Panc1 (cell line): Measurements from ENCODE around the gene CGNL1. TPM values are rescaled to one million over a fixed set of nuclear protein-coding genes. Genes with fewer than 3 reads are reported as not detected.

Experiments
- ATAC-seq: fragments of 200-7000 bp; cut with Tn5 transposase; 2 replicates; pipeline ENCODE4 v1.9.1; 2020; ENCODE audit warnings: mild to moderate bottlenecking, moderate library complexity
- BruUV-seq: library from RNA; stranded (reverse); fragments of 400-500 nt; replicated peaks from 2 replicates; lab custom pipeline; 2021; lab: Mats Ljungman, UMichigan
- CTCF ChIA-PET: fragments of 300-600 bp; sonication (Branson Sonifier 250); formaldehyde crosslinking; loops from one replicate; lab custom pipeline; 2022; ENCODE audit warnings: antibody characterized with exemption; lab: Charles Lee
- POLR2A ChIA-PET: fragments of 300-600 bp; sonication (Branson Sonifier 250); formaldehyde crosslinking; loops from one replicate; lab custom pipeline; 2022; ENCODE audit warnings: antibody characterized with exemption; lab: Charles Lee
- DNase-seq: peaks from one replicate; pipeline ENCODE4 v3.0.0-alpha.2; 2010; ENCODE audit warnings: low read depth, low spot score
- H3K27ac ChIP-seq: 2 replicates; pipeline ENCODE4 v1.5.1; 2011; ENCODE audit warnings: mild to moderate bottlenecking, low read length, inconsistent platforms
- H3K27me3 ChIP-seq: fragments of 200-500 bp; sonication (Bioruptor generic); 2 replicates; pipeline ENCODE4 v1.6.0; 2014; ENCODE audit warnings: low read length, inconsistent platforms; ENCODE audit not compliant: control insufficient read depth, insufficient read depth
- H3K36me3 ChIP-seq: fragments of 200-500 bp; sonication (Bioruptor generic); 2 replicates; pipeline ENCODE4 v1.5.1; 2014; ENCODE audit warnings: inconsistent platforms, mild to moderate bottlenecking, low read length, moderate library complexity; ENCODE audit not compliant: control insufficient read depth, insufficient read depth
- H3K4me1 ChIP-seq: 2 replicates; pipeline ENCODE4 v1.5.1; 2011; ENCODE audit warnings: inconsistent platforms, mild to moderate bottlenecking, low read length, moderate library complexity; ENCODE audit not compliant: control insufficient read depth, insufficient read depth
- H3K4me3 ChIP-seq, 2 experiments: 2 replicates each; pipeline ENCODE4 v1.5.1; 2011 to 2012; ENCODE audit warnings: low read depth in 2 of 2, low read length in 2 of 2, mild to moderate bottlenecking in 2 of 2, inconsistent platforms in 1 of 2, moderate library complexity in 1 of 2
- H3K9me3 ChIP-seq: fragments of 200-500 bp; sonication (Bioruptor generic); 2 replicates; pipeline ENCODE4 v1.5.1; 2014; ENCODE audit warnings: low read depth, mild to moderate bottlenecking, inconsistent platforms, low read length, moderate library complexity; ENCODE audit not compliant: control insufficient read depth, insufficient read depth
- CTCF ChIP-seq: fragments of 450-650 bp; IDR thresholded peaks from 2 replicates; pipeline ENCODE4 v1.5.1; 2017; ENCODE audit warnings: mild to moderate bottlenecking
- POLR2AphosphoS5 ChIP-seq: IDR thresholded peaks from 2 replicates; pipeline ENCODE4 v1.6.1; 2012; ENCODE audit warnings: mild to moderate bottlenecking, low read depth, low read length, moderate library complexity
- REST ChIP-seq, 2 experiments: IDR thresholded peaks; 2 replicates each; pipeline ENCODE4 v1.6.1; 2011 to 2012; ENCODE audit warnings: low read depth in 2 of 2, control low read depth in 1 of 2, low read length in 1 of 2, mild to moderate bottlenecking in 1 of 2, moderate library complexity in 1 of 2; ENCODE audit not compliant: insufficient read depth in 1 of 2
- SIN3A ChIP-seq: IDR thresholded peaks from 2 replicates; pipeline ENCODE4 v1.6.1; 2012; ENCODE audit warnings: low read depth, mild to moderate bottlenecking, low read length, moderate library complexity, borderline replicate concordance; ENCODE audit not compliant: insufficient read depth
- TCF7L2 ChIP-seq: IDR thresholded peaks from 2 replicates; pipeline ENCODE4 v1.6.1; 2011; ENCODE audit warnings: mild to moderate bottlenecking, low read depth, low read length, inconsistent platforms
- in situ Hi-C: cut with HindIII; loops from 2 replicates; pipeline ENCODE4 v1.10.0; 2016; ENCODE audit warnings: low sequenced_read_pairs, low pct_unique_long_range_greater_than_20kb
- intact Hi-C: fragments of 100-400 bp; cut with micrococcal nuclease; formaldehyde crosslinking; loops from one replicate; pipeline ENCODE4 v1.10.0; 2022; ENCODE audit not compliant: unreplicated experiment
- total RNA-seq: library from RNA; stranded (reverse); gene quantifications from one replicate; pipeline ENCODE4 v1.2.1, GENCODE V29; 2021; ENCODE audit not compliant: unreplicated experiment

The CGNL1 gene
- total RNA-seq, 1 experiment from 2014 or later, result 3.5 TPM

- H3K9me3 ChIP-seq, result no peaks in the 10 kb centered on the region
- no peaks in the 10 kb centered on the region for H3K36me3 ChIP-seq
- intact Hi-C loops, result no loop called here
- POLR2A ChIA-PET, result no interaction called here
- BruUV-seq, result no TSS peak
- H3K4me3 ChIP-seq, result no peak overlapping the region
- CTCF ChIA-PET, result interaction anchor here (0.5 kb wide), 1 partner anchor 116 kb away, joined by 3 read pairs; no protein-coding TSS in a partner anchor
- peaks cover 3% of the 10 kb centered on the region; the same call in 1 of the 2 replicates for H3K27me3 ChIP-seq
- no peaks in the 10 kb centered on the region for H3K4me1 ChIP-seq
- TF ChIP-seq SIN3A (no peak), TCF7L2 (no peak), POLR2AphosphoS5 (no peak), REST (IDR thresholded peaks at IDR 0.05; ENCODE audit: insufficient read depth in 1 of 2, low read depth in 2 of 2, low read length in 1 of 2) (no peak), CTCF (no peak)
- DNase-seq (no peak), ATAC-seq (no peak)
- no peak overlapping the region for H3K27ac ChIP-seq
- in situ Hi-C loops, result no loop called here
These were observed 87.1 kb downstream of the CGNL1 start for GRCh38 chr15:57463360-57463759.

GRCh38 chr15:57464480-57464879, 88.2 kb downstream of the CGNL1 start:
- intact Hi-C loops, result no loop called here
- Histone ChIP-seq H3K36me3 (no peaks in the 10 kb centered on the region), H3K27me3 (peaks cover 3% of the 10 kb centered on the region; the same call in 1 of the 2 replicates), H3K27ac (no peak overlapping the region), H3K4me1 (no peaks in the 10 kb centered on the region), H3K9me3 (no peaks in the 10 kb centered on the region), H3K4me3 (no peak overlapping the region)
- ATAC-seq (no peak), DNase-seq (no peak)
- CTCF ChIA-PET, result no interaction called here
- in situ Hi-C loops, result no loop called here
- no peak for TF ChIP-seq CTCF
- TF ChIP-seq SIN3A, result no peak
- TF ChIP-seq POLR2AphosphoS5, result no peak
- TF ChIP-seq TCF7L2, result no peak
- no peak for TF ChIP-seq REST (IDR thresholded peaks at IDR 0.05; ENCODE audit: insufficient read depth in 1 of 2, low read depth in 2 of 2, low read length in 1 of 2)
- BruUV-seq, result no TSS peak
- POLR2A ChIA-PET, result no interaction called here
